CD14-positive monocyte (primary cell): ENCODE data around the gene AEN. TPM values are rescaled to one million over a fixed set of nuclear protein-coding genes. Genes with fewer than 3 reads are reported as not detected.
A peak's percentile ranks its signal among the peaks of the same experiment; 100 is the strongest.

ENCODE experiments used
- DNase-seq, 3 donors: peaks; one replicate each; pipeline ENCODE4 v3.0.0-alpha.2; 2011 to 2022
- H2AFZ ChIP-seq: 2 replicates; pipeline ENCODE4 v1.6.0; 2012; ENCODE audit warnings: mild to moderate bottlenecking, low read depth, low read length, inconsistent platforms; ENCODE audit not compliant: insufficient read depth, poor library complexity, severe bottlenecking
- H3K27ac ChIP-seq, 2 donors: 1 replicate in 1 of 2; 2 replicates in 1 of 2; pipeline ENCODE4 v1.5.1; 2012 to 2013; ENCODE audit warnings: low read length in 2 of 2, control low read depth in 1 of 2, inconsistent platforms in 1 of 2, low read depth in 1 of 2, mild to moderate bottlenecking in 1 of 2
- H3K27me3 ChIP-seq, 2 donors: one replicate each; pipeline versions ENCODE4 v1.6.0 to v1.6.1; 2011 to 2013; ENCODE audit warnings: low read length in 2 of 2; ENCODE audit not compliant: control insufficient read depth in 2 of 2, insufficient read depth in 2 of 2
- H3K36me3 ChIP-seq, 2 donors: replicated peaks in 1 of 2; 1 replicate in 1 of 2; 2 replicates in 1 of 2; pipeline versions ENCODE4 v1.5.1 to v1.6.1; 2012 to 2013; ENCODE audit warnings: low read length in 2 of 2, control low read depth in 1 of 2, inconsistent platforms in 1 of 2, mild to moderate bottlenecking in 1 of 2; ENCODE audit not compliant: insufficient read depth in 2 of 2, control insufficient read depth in 1 of 2
- H3K4me1 ChIP-seq, 2 donors: 1 replicate in 1 of 2; 2 replicates in 1 of 2; pipeline versions ENCODE4 v1.5.1 to v1.6.1; 2012 to 2013; ENCODE audit warnings: low read length in 2 of 2, control low read depth in 1 of 2, inconsistent platforms in 1 of 2, mild to moderate bottlenecking in 1 of 2, moderate library complexity in 1 of 2; ENCODE audit not compliant: insufficient read depth in 2 of 2, control insufficient read depth in 1 of 2
- H3K4me2 ChIP-seq: replicated peaks from 2 replicates; pipeline ENCODE3; 2012; ENCODE audit warnings: low read length, moderate library complexity, mild to moderate bottlenecking; ENCODE audit not compliant: poor library complexity, severe bottlenecking; ENCODE audit errors: extremely low read depth
- H3K4me3 ChIP-seq, 3 experiments: fragments of 200-600 bp in 1 of 3; sonication (generic) in 1 of 3; replicated peaks in 1 of 3; 1 replicate in 2 of 3; 2 replicates in 1 of 3; pipeline ENCODE4 v1.5.1; 2011 to 2013; ENCODE audit warnings: low read length in 3 of 3, mild to moderate bottlenecking in 3 of 3, control low read depth in 2 of 3, low read depth in 2 of 3, inconsistent platforms in 1 of 3, moderate library complexity in 1 of 3
- H3K79me2 ChIP-seq: 2 replicates; pipeline ENCODE4 v1.6.0; 2012; ENCODE audit warnings: mild to moderate bottlenecking, control low read depth, inconsistent platforms, low read length, moderate library complexity; ENCODE audit not compliant: insufficient read depth
- H3K9ac ChIP-seq: 2 replicates; pipeline ENCODE4 v1.6.0; 2017; ENCODE audit warnings: low read length, mild to moderate bottlenecking; ENCODE audit not compliant: insufficient read depth, poor library complexity, severe bottlenecking
- H3K9me3 ChIP-seq, 2 donors: replicated peaks in 1 of 2; 1 replicate in 1 of 2; 2 replicates in 1 of 2; pipeline versions ENCODE4 v1.5.1 to v1.6.1; 2012 to 2013; ENCODE audit warnings: low read length in 2 of 2, control low read depth in 1 of 2; ENCODE audit not compliant: control insufficient read depth in 1 of 2, insufficient read depth in 1 of 2
- H4K20me1 ChIP-seq: 2 replicates; pipeline ENCODE4 v1.6.0; 2012; ENCODE audit warnings: mild to moderate bottlenecking, low read length, control low read depth, moderate library complexity; ENCODE audit not compliant: insufficient read depth
- H3K27ac Mint-ChIP-seq, 7 donors: one replicate each; pipeline ENCODE4 v1.8.0; 2020; ENCODE audit warnings: mild to moderate bottlenecking in 7 of 7, mixed read lengths in 7 of 7, moderate library complexity in 6 of 7, inconsistent platforms in 2 of 7
- H3K27me3 Mint-ChIP-seq, 3 donors: one replicate each; pipeline ENCODE4 v1.8.0; 2021 to 2022; ENCODE audit warnings: low read depth in 3 of 3, mild to moderate bottlenecking in 3 of 3, mixed read lengths in 3 of 3, moderate library complexity in 3 of 3, inconsistent platforms in 1 of 3
- H3K36me3 Mint-ChIP-seq, 2 donors: one replicate each; pipeline ENCODE4 v1.8.0; 2020; ENCODE audit warnings: mixed read lengths in 2 of 2, inconsistent platforms in 1 of 2, mild to moderate bottlenecking in 1 of 2
- H3K4me1 Mint-ChIP-seq: one replicate; pipeline ENCODE4 v1.8.0; 2020; ENCODE audit warnings: mild to moderate bottlenecking, mixed read lengths
- H3K4me3 Mint-ChIP-seq, 2 donors: one replicate each; pipeline ENCODE4 v1.8.0; 2020; ENCODE audit warnings: mild to moderate bottlenecking in 2 of 2, mixed read lengths in 2 of 2, moderate library complexity in 1 of 2
- H3K9me3 Mint-ChIP-seq, 7 donors: one replicate each; pipeline ENCODE4 v1.8.0; 2020 to 2022; ENCODE audit warnings: mixed read lengths in 7 of 7, mild to moderate bottlenecking in 6 of 7, moderate library complexity in 6 of 7, inconsistent platforms in 2 of 7
- WGBS: methylation state at CpG from one replicate; pipeline ENCODE4 v1.1.5; 2013; ENCODE audit warnings: missing lambda C conversion rate; ENCODE audit not compliant: insufficient coverage; 5-methylcytosine and 5-hydroxymethylcytosine counted together
- intact Hi-C, 2 donors: fragments of 100-400 bp; cut with micrococcal nuclease; formaldehyde crosslinking; loops; one replicate each; pipeline versions ENCODE4 v1.15.0 to v1.15.1; 2023
- polyA plus RNA-seq, 3 donors: library from polyadenylated mRNA; depleted of rRNA in 1 of 3; unstranded in 2 of 3; stranded (reverse) in 1 of 3; fragments of 300-500 nt in 2 of 3; fragments of >200 nt in 1 of 3; fragmentation: Illumina TruSeq in 2 of 3; gene quantifications; 1 replicate in 2 of 3; 2 replicates in 1 of 3; pipeline ENCODE4 v1.2.3, GENCODE V29; 2012 to 2021
- TF ChIP-seq, protein P1 (sequence below): fragments of 200-600 bp; IDR thresholded peaks from one replicate; pipeline ENCODE4 v1.8.0; 2022; ENCODE audit warnings: antibody characterized with exemption, mild to moderate bottlenecking

Gene AEN
- polyA plus RNA-seq, 3 donors: 4.6 to 10.7 (median 6.3) TPM

DNA sequence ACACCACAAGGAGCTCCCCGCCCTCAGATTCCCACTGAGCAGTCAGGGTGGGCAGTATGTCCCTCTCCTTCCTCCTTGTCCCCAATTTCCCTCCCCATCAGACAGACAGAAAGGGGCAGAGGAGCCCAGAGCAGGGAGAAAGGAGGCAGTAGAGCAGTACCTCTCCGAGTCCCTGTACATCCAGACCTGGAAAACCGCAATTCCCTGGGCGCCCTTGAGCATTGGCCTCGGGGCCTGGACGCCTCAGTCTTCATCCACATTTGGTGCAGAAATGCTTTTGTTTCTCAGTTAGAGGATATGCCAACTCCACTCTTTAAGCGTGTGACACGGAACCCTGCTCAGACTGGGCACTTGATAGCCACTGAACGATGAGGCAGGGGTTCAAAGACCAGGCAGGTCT is 23.6 kb downstream of the AEN start:
- H3K79me2 ChIP-seq: no peaks in the 10 kb centered on the region
- intact Hi-C loops: no loop called here
- H3K4me3 Mint-ChIP-seq: no peak overlapping the region

GRCh38 chr15:88645171-88646087 is 24.3 kb downstream of the AEN start:
- Mint-ChIP-seq H3K4me1 (peaks cover 16% of the 10 kb centered on the region), H3K27me3 (peaks cover 0 to 2% (median 0%) of the 10 kb centered on the region in 3 donors), H3K9me3 (peaks cover 0 to 2% (median 0%) of the 10 kb centered on the region in 7 donors), H3K36me3 (peaks cover 0 to under 1% of the 10 kb centered on the region in 2 donors), H3K4me3 (no peak overlapping the region), H3K27ac (peak overlapping the region in 3 of 7 donors; percentile 5 to 65 (median 10))
- no peaks in the 10 kb centered on the region for H3K27me3 ChIP-seq
- H3K79me2 ChIP-seq: no peaks in the 10 kb centered on the region
- H3K27ac ChIP-seq: no peak overlapping the region
- H3K4me1 ChIP-seq: peaks cover 13 to 17% of the 10 kb centered on the region in 2 donors
- H3K9me3 ChIP-seq: no peaks in the 10 kb centered on the region
- no peak overlapping the region for H3K4me2 ChIP-seq
- intact Hi-C loops: no loop called here
- no peak overlapping the region for H3K9ac ChIP-seq
- no peak for DNase-seq
- H2AFZ ChIP-seq: no peak overlapping the region
- TF ChIP-seq, protein P1, sequence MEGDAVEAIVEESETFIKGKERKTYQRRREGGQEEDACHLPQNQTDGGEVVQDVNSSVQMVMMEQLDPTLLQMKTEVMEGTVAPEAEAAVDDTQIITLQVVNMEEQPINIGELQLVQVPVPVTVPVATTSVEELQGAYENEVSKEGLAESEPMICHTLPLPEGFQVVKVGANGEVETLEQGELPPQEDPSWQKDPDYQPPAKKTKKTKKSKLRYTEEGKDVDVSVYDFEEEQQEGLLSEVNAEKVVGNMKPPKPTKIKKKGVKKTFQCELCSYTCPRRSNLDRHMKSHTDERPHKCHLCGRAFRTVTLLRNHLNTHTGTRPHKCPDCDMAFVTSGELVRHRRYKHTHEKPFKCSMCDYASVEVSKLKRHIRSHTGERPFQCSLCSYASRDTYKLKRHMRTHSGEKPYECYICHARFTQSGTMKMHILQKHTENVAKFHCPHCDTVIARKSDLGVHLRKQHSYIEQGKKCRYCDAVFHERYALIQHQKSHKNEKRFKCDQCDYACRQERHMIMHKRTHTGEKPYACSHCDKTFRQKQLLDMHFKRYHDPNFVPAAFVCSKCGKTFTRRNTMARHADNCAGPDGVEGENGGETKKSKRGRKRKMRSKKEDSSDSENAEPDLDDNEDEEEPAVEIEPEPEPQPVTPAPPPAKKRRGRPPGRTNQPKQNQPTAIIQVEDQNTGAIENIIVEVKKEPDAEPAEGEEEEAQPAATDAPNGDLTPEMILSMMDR: no peak
- H4K20me1 ChIP-seq: no peaks in the 10 kb centered on the region
- 96% methylated on average over 13 of the region's 14 CpGs for WGBS
- no peak overlapping the region for H3K4me3 ChIP-seq
- no peaks in the 10 kb centered on the region for H3K36me3 ChIP-seq

More for the DNA sequence above, 23.6 kb downstream of the AEN start:
- peaks cover 0 to 2% of the 10 kb centered on the region in 2 donors for H3K36me3 Mint-ChIP-seq
- Histone ChIP-seq H3K4me1 (peaks cover 20 to 24% of the 10 kb centered on the region in 2 donors), H3K36me3 (no peaks in the 10 kb centered on the region), H4K20me1 (no peaks in the 10 kb centered on the region), H3K27me3 (no peaks in the 10 kb centered on the region), H2AFZ (no peak overlapping the region), H3K9me3 (no peaks in the 10 kb centered on the region), H3K4me3 (no peak overlapping the region), H3K4me2 (no peak overlapping the region), H3K9ac (no peak overlapping the region), H3K27ac (no peak overlapping the region)
- peaks cover 0 to 4% (median 2%) of the 10 kb centered on the region in 3 donors for H3K27me3 Mint-ChIP-seq
- H3K27ac Mint-ChIP-seq: no peak overlapping the region
- peaks cover 0 to 2% (median 0%) of the 10 kb centered on the region in 7 donors for H3K9me3 Mint-ChIP-seq
- no peak for DNase-seq
- TF ChIP-seq, protein P1: no peak
- WGBS: 98% methylated on average over 8 of the region's 9 CpGs
- H3K4me1 Mint-ChIP-seq: peaks cover 23% of the 10 kb centered on the region
